OCI-LY3 (cell line): ENCODE measurements around the gene TSPAN5.

Experiments
- H2AFZ ChIP-seq: fragments of 200-600, 300-600 bp; shearing (Covaris generic); 2 replicates; pipeline ENCODE4 v1.6.0; 2014; ENCODE audit warnings: antibody characterized with exemption, low read depth, low read length
- H3K27ac ChIP-seq: fragments of 200-600, 300-600 bp; sonication (generic); 2 replicates; pipeline ENCODE4 v1.5.1; 2014; ENCODE audit warnings: mild to moderate bottlenecking, low read length, moderate library complexity, mixed read lengths
- H3K27me3 ChIP-seq: fragments of 200-600, 300-600 bp; sonication (generic); 2 replicates; pipeline ENCODE4 v1.6.1; 2014; ENCODE audit warnings: low read depth, low read length, mixed read lengths
- H3K36me3 ChIP-seq: fragments of 200-600, 300-600 bp; sonication (generic); replicated peaks from 2 replicates; pipeline ENCODE3; 2014; ENCODE audit warnings: low read depth, low read length, mixed read lengths
- H3K4me1 ChIP-seq: fragments of 300-600, 200-600 bp; sonication (generic); 2 replicates; pipeline ENCODE4 v1.6.1; 2014; ENCODE audit warnings: low read length, mixed read lengths
- H3K4me2 ChIP-seq: fragments of 200-600, 300-600 bp; sonication (generic); 2 replicates; pipeline ENCODE4 v1.6.1; 2014; ENCODE audit warnings: low read length, mixed read lengths
- H3K4me3 ChIP-seq: fragments of 300-600, 200-600 bp; sonication (generic); 2 replicates; pipeline ENCODE4 v1.5.1; 2014; ENCODE audit warnings: antibody characterized with exemption, mild to moderate bottlenecking, low read length, moderate library complexity
- H3K79me2 ChIP-seq: fragments of 300-600, 200-600 bp; shearing (Covaris generic); 2 replicates; pipeline ENCODE4 v1.6.1; 2014; ENCODE audit warnings: mild to moderate bottlenecking, low read length, mixed read lengths
- H3K9ac ChIP-seq: fragments of 300-600, 200-600 bp; shearing (Covaris generic); 2 replicates; pipeline ENCODE4 v1.6.0; 2014; ENCODE audit warnings: mild to moderate bottlenecking, low read length, moderate library complexity
- H3K9me3 ChIP-seq: fragments of 200-600, 300-600 bp; shearing (Covaris generic); 2 replicates; pipeline ENCODE4 v1.6.1; 2014; ENCODE audit warnings: low read length, mixed read lengths; ENCODE audit not compliant: insufficient read depth
- H4K20me1 ChIP-seq: fragments of 200-600, 300-600 bp; sonication (generic); 2 replicates; pipeline ENCODE4 v1.6.1; 2016; ENCODE audit warnings: low read length, mixed read lengths; ENCODE audit not compliant: insufficient read depth
- CTCF ChIP-seq: fragments of 200-600, 300-600 bp; sonication (generic); IDR thresholded peaks from 2 replicates; pipeline ENCODE4 v1.5.1; 2014; ENCODE audit warnings: antibody characterized with exemption, low read length, low read depth
- EZH2phosphoT487 ChIP-seq: fragments of 200-600 bp; shearing (Covaris generic); IDR thresholded peaks from 2 replicates; pipeline ENCODE4 v1.6.1; 2018; ENCODE audit warnings: antibody characterized with exemption, mixed run types, low read depth

Gene TSPAN5

GRCh38 chr4:98615991-98616390, 42.4 kb downstream of the TSPAN5 start:
- no peak overlapping the region for H3K4me2 ChIP-seq
- no peaks in the 10 kb centered on the region for H3K9me3 ChIP-seq
- no peak overlapping the region for H3K9ac ChIP-seq
- TF ChIP-seq EZH2phosphoT487 (no peak), CTCF (no peak)
- H3K4me3 ChIP-seq = no peak overlapping the region
- no peak overlapping the region for H2AFZ ChIP-seq
- no peaks in the 10 kb centered on the region for H3K36me3 ChIP-seq
- H3K4me1 ChIP-seq = peaks cover 43% of the 10 kb centered on the region
- no peaks in the 10 kb centered on the region for H3K27me3 ChIP-seq
- peaks cover 89% of the 10 kb centered on the region for H3K79me2 ChIP-seq
- peaks cover 17% of the 10 kb centered on the region; the same call in 1 of the 2 replicates for H4K20me1 ChIP-seq
- no peak overlapping the region for H3K27ac ChIP-seq

GRCh38 chr4:98614662-98615061, 43.7 kb downstream of the TSPAN5 start:
- H3K36me3 ChIP-seq = no peaks in the 10 kb centered on the region
- H3K4me2 ChIP-seq = no peak overlapping the region
- no peak overlapping the region for H3K4me3 ChIP-seq
- no peak overlapping the region for H3K27ac ChIP-seq
- no peak for TF ChIP-seq CTCF
- TF ChIP-seq EZH2phosphoT487 = no peak
- H3K4me1 ChIP-seq = peaks cover 57% of the 10 kb centered on the region
- H4K20me1 ChIP-seq = peaks cover 8% of the 10 kb centered on the region; the same call in 1 of the 2 replicates
- no peaks in the 10 kb centered on the region for H3K9me3 ChIP-seq
- no peak overlapping the region for H2AFZ ChIP-seq
- H3K79me2 ChIP-seq = peaks cover 91% of the 10 kb centered on the region
- H3K9ac ChIP-seq = no peak overlapping the region
- H3K27me3 ChIP-seq = no peaks in the 10 kb centered on the region

- Histone ChIP-seq H3K4me3 (peak overlapping the region; percentile 55; the same call in 1 of the 2 replicates), H3K36me3 (no peaks in the 10 kb centered on the region), H4K20me1 (peaks cover 8% of the 10 kb centered on the region; the same call in 1 of the 2 replicates), H3K4me1 (peaks cover 60% of the 10 kb centered on the region), H3K27me3 (no peaks in the 10 kb centered on the region), H2AFZ (no peak overlapping the region), H3K27ac (peak overlapping the region; percentile 86), H3K9ac (peak overlapping the region; percentile 53; the same call in 1 of the 2 replicates), H3K79me2 (peaks cover 92% of the 10 kb centered on the region), H3K9me3 (no peaks in the 10 kb centered on the region), H3K4me2 (peak overlapping the region; percentile 84)
- TF ChIP-seq EZH2phosphoT487 = no peak
- no peak for TF ChIP-seq CTCF
These were observed 44.3 kb downstream of the TSPAN5 start for GRCh38 chr4:98614094-98614493.

GRCh38 chr4:98613453-98614075, 44.8 kb downstream of the TSPAN5 start:
- TF ChIP-seq EZH2phosphoT487 (no peak), CTCF (no peak)
- Histone ChIP-seq H3K4me1 (peaks cover 60% of the 10 kb centered on the region), H3K79me2 (peaks cover 94% of the 10 kb centered on the region), H3K9me3 (no peaks in the 10 kb centered on the region), H3K27ac (peak overlapping the region; percentile 86), H4K20me1 (peaks cover 8% of the 10 kb centered on the region; the same call in 1 of the 2 replicates), H3K27me3 (no peaks in the 10 kb centered on the region), H3K36me3 (no peaks in the 10 kb centered on the region), H3K4me3 (peak overlapping the region; percentile 55), H3K4me2 (peak overlapping the region; percentile 84), H3K9ac (peak overlapping the region; percentile 53), H2AFZ (no peak overlapping the region)
